Measurements from ENCODE around the gene DIP2C. TPM values are rescaled to one million over a fixed set of nuclear protein-coding genes. Genes with fewer than 3 reads are reported as not detected.

Gene DIP2C
- total RNA-seq, 4 donors from 2014 or later = 8.4 to 22.7 (median 16.8) TPM

- H3K27me3 ChIP-seq = no peaks in the 10 kb centered on the region
- peak in 2 of 3 donors; percentile 64 to 67 for DNase-seq
- H3K27ac ChIP-seq = peak overlapping the region in 1 of 4 donors; percentile 47
- peaks cover 0 to 64% (median 0%) of the 10 kb centered on the region in 3 donors for H3K36me3 ChIP-seq
- no peaks in the 10 kb centered on the region for H3K9me3 ChIP-seq
- no peaks in the 10 kb centered on the region for H3K4me1 ChIP-seq
- TF ChIP-seq CTCF (IDR thresholded peaks at IDR 0.05) = no peak
- TF ChIP-seq POLR2A (IDR thresholded peaks at IDR 0.05) = no peak
- no peak overlapping the region for H3K4me3 ChIP-seq
Observed at GRCh38 chr10:283916-284356, 405.5 kb downstream of the DIP2C start.

DNA sequence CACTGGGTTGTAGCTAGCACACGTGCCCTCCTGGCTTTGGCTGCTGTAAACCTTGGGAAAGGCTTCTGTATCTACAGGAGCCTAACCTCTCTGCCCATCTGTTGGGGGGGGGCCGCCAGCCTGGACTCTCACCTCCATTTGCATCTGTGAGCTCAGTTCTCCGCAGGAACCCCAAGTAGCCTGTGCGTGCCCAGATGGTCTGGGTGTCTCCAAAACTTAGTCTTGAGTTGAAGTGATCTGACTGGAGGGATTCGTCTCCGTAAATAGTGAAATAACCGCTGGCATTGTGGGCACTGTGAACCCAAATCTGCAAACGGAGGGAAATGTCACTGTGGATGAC, 406.4 kb downstream of the DIP2C start:
- no peak for DNase-seq
- Histone ChIP-seq H3K27ac (peak overlapping the region in 1 of 4 donors; percentile 29), H3K36me3 (peaks cover 0 to 61% (median 0%) of the 10 kb centered on the region in 3 donors), H3K9me3 (no peaks in the 10 kb centered on the region), H3K4me1 (no peaks in the 10 kb centered on the region), H3K27me3 (no peaks in the 10 kb centered on the region), H3K4me3 (no peak overlapping the region)
- TF ChIP-seq CTCF (IDR thresholded peaks at IDR 0.05) (no peak), POLR2A (IDR thresholded peaks at IDR 0.05) (no peak)

DNA sequence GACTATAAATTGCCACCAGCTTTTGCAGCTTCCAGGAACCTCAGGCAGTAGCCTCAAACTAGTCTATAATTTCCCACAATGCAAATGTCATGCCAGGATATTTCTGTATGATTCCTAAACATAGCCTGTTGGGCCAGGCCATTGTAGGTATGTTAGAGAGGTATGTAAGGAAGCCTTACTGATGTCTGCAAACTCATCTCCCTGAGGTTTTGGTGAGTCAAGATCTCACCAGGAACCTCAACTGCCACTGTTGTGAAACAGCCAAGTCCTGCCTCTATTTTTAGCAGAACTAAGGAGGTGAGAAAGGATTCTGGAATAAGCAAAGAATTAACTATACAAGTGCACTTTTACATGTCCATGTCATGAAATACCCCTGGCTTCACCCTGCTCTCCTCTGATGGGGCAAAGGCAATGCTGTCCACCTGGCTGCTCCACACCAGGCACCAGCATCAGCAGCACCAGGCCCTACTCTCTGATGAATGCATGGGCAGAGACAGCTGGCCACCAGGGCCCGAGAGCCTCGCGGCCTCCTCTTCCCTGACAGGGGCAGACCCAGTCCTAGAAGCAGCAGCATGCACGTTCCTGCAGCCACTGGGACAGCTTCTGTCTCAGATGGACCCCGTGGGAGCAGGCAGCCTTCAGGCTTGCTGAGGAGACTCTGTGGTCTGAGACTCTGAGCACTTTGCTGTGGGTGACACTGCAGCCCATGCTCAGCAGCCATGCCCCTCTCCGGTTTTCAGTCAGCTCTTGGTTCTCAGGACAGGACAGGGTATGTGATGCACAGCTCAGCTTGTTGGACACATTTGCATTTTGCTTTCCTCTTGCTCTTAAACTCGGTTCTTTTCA, 407.0 kb downstream of the DIP2C start:
- TF ChIP-seq CTCF (IDR thresholded peaks at IDR 0.05) = no peak
- TF ChIP-seq POLR2A (IDR thresholded peaks at IDR 0.05) = no peak
- H3K27ac ChIP-seq = peak overlapping the region in 1 of 4 donors; percentile 29
- no peak for DNase-seq
- no peak overlapping the region for H3K4me3 ChIP-seq
- no peaks in the 10 kb centered on the region for H3K9me3 ChIP-seq
- H3K4me1 ChIP-seq = no peaks in the 10 kb centered on the region
- H3K36me3 ChIP-seq = peaks cover 0 to 67% (median 0%) of the 10 kb centered on the region in 3 donors
- H3K27me3 ChIP-seq = no peaks in the 10 kb centered on the region

GRCh38 chr10:279655-280054, 409.8 kb downstream of the DIP2C start:
- no peak overlapping the region for H3K4me3 ChIP-seq
- no peaks in the 10 kb centered on the region for H3K27me3 ChIP-seq
- TF ChIP-seq CTCF (IDR thresholded peaks at IDR 0.05) (no peak), POLR2A (IDR thresholded peaks at IDR 0.05) (no peak)
- H3K4me1 ChIP-seq = no peaks in the 10 kb centered on the region
- H3K27ac ChIP-seq = no peak overlapping the region
- no peak for DNase-seq
- H3K36me3 ChIP-seq = peaks cover 0 to 69% (median 0%) of the 10 kb centered on the region in 3 donors
- H3K9me3 ChIP-seq = no peaks in the 10 kb centered on the region

GRCh38 chr10:279232-279631, 410.2 kb downstream of the DIP2C start:
- Histone ChIP-seq H3K27ac (no peak overlapping the region), H3K27me3 (no peaks in the 10 kb centered on the region), H3K4me3 (no peak overlapping the region), H3K4me1 (no peaks in the 10 kb centered on the region), H3K9me3 (no peaks in the 10 kb centered on the region), H3K36me3 (peaks cover 0 to 64% (median 0%) of the 10 kb centered on the region in 3 donors)
- DNase-seq = no peak
- no peak for TF ChIP-seq CTCF (IDR thresholded peaks at IDR 0.05)
- no peak for TF ChIP-seq POLR2A (IDR thresholded peaks at IDR 0.05)
